Cardiac muscle cell (in vitro differentiated cells and primary cell): Measurements from ENCODE around the gene STMN1. TPM values are rescaled to one million over a fixed set of nuclear protein-coding genes. Genes with fewer than 3 reads are reported as not detected.

Experiments used
- DNase-seq, 2 donors: peaks; one replicate each; pipeline versions ENCODE4 v3.0.0 to v3.0.0-alpha.2; 2010 to 2017; ENCODE audit warnings: low read depth in 1 of 2, low spot score in 1 of 2
- H3K27ac ChIP-seq: fragments of 200-600 bp; sonication (generic); 2 replicates; pipeline ENCODE4 v1.5.1; 2016
- H3K27me3 ChIP-seq: fragments of 200-600 bp; sonication (generic); 2 replicates; pipeline ENCODE4 v1.6.0; 2016; ENCODE audit warnings: control low read depth
- H3K36me3 ChIP-seq: fragments of 200-600 bp; sonication (generic); 2 replicates; pipeline ENCODE4 v1.5.1; 2016; ENCODE audit warnings: control low read depth
- H3K4me1 ChIP-seq: fragments of 200-600 bp; sonication (generic); 2 replicates; pipeline ENCODE4 v1.8.1; 2017; ENCODE audit warnings: low read depth, mild to moderate bottlenecking, mixed run types
- H3K4me3 ChIP-seq: fragments of 200-600 bp; sonication (generic); 2 replicates; pipeline ENCODE4 v1.5.1; 2016; ENCODE audit warnings: mild to moderate bottlenecking
- H3K9me3 ChIP-seq: fragments of 200-600 bp; sonication (generic); 2 replicates; pipeline ENCODE4 v1.5.1; 2017; ENCODE audit warnings: low read depth, mild to moderate bottlenecking, control low read depth
- CTCF ChIP-seq: IDR thresholded peaks from 2 replicates; pipeline ENCODE4 v1.5.1; 2012; ENCODE audit warnings: low read depth, mild to moderate bottlenecking, low read length
- polyA plus RNA-seq: library from polyadenylated mRNA; unstranded; fragments of >200 nt; fragmentation: Nextera tagmentation; extraction: Ambion mirVana; gene quantifications from 2 replicates; pipeline ENCODE4 v1.2.1, GENCODE V29; 2016
- total RNA-seq: library from RNA; depleted of rRNA; stranded (reverse); fragments of >200 nt; gene quantifications from 2 replicates; pipeline ENCODE4 v1.2.3, GENCODE V29; 2016

STMN1 gene
- total and polyA plus RNA-seq, 2 experiments from 2014 or later, result 572 to 943 TPM

DNA sequence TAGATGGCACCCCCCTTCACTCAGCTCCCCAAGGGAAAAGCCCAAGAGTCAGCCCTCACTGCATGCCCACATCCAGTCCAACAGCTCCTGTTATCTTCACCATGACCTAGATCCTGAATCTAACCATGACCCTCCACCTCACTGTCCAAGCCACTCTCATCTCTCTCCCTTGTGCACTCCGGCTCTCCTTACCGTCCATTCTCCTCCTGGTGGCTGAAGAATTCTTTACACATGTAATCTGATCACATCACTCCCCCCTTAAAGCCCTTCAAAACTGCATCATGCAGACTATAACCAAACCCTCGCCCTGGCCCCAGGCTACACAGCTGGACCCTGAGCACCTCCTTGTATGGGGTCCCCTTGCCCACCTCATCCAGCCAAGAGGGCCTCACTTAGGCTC lies 16.7 kb downstream of the STMN1 start:
- H3K27me3 ChIP-seq, result no peaks in the 10 kb centered on the region
- H3K27ac ChIP-seq, result no peak overlapping the region
- H3K4me3 ChIP-seq, result no peak overlapping the region
- TF ChIP-seq CTCF, result peak; percentile 6
- H3K4me1 ChIP-seq, result peaks cover 20% of the 10 kb centered on the region
- DNase-seq, result no peak
- no peaks in the 10 kb centered on the region for H3K36me3 ChIP-seq
- H3K9me3 ChIP-seq, result no peaks in the 10 kb centered on the region

DNA sequence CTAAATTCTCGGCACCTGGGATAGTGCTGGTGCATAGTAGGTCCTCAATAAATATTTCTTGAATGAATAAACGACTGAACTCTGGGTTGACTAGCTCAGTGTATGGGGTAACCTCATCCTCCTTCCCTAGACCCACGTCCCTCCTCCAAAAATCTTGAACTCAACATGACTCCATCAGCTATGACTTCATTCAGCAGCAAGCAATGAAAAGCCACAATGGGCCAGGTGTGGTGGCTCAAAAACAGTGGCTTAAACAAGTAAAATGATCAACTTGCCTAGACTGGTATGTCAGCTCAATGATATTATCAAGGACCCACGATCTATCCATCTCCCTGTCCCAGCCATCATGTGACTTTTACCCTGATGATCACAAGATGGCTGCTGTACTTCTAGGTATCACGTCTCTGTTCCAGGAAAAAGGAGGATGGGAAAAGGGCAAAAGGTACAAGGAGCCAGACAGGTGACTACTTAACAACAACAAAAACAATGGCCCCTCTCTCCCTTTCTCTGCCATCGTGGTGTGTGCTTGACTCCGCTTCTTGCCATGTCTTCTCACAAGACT lies 17.7 kb downstream of the STMN1 start:
- Histone ChIP-seq H3K4me3 (no peak overlapping the region), H3K27me3 (no peaks in the 10 kb centered on the region), H3K9me3 (no peaks in the 10 kb centered on the region), H3K4me1 (peaks cover 20% of the 10 kb centered on the region), H3K36me3 (no peaks in the 10 kb centered on the region), H3K27ac (no peak overlapping the region)
- TF ChIP-seq CTCF, result no peak
- no peak for DNase-seq

DNA sequence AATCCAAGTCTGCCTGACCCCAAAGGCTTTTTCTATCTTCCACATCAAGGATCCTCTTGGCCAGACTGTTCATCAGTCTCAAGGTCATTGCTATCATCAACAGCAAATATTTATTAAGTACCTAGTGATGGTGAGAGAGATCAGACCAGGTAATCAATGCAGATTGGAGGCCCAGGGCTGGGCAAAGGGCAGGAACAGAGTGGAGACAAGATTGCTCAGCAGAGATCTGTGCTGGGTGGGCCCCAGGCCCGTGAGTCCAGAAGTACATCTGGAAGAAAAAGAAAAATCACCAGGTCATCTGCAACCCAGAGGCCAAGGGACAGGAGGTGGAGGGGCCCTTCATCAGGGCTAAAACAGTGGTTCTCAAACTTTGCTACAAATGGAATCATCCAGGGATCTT lies 20.6 kb downstream of the STMN1 start:
- TF ChIP-seq CTCF, result no peak
- Histone ChIP-seq H3K4me3 (no peak overlapping the region), H3K27me3 (no peaks in the 10 kb centered on the region), H3K9me3 (no peaks in the 10 kb centered on the region), H3K4me1 (peaks cover 4% of the 10 kb centered on the region), H3K27ac (no peak overlapping the region), H3K36me3 (no peaks in the 10 kb centered on the region)
- no peak for DNase-seq

DNA sequence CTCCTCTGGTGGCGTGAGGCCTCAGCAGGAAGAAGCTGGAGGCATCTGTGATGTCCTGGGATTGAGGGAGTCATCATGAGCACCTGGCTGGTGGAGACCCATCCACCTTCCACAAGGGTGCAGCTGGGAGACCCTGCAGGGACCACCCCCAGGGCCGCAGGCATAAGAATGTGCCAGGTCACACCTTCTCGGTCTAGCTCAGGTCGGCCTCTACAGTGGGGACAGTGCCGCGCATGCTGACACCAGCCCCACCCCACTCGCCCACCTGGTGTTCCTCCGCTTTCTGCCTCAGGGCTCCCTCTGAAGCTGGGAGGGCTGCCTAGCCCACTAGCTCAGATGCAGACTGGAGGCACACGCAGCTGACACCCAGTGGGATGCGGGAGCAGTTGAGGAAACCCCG lies 25.0 kb downstream of the STMN1 start:
- H3K36me3 ChIP-seq, result no peaks in the 10 kb centered on the region
- no peak for DNase-seq
- H3K27me3 ChIP-seq, result no peaks in the 10 kb centered on the region
- no peak overlapping the region for H3K4me3 ChIP-seq
- H3K9me3 ChIP-seq, result no peaks in the 10 kb centered on the region
- peaks cover 10% of the 10 kb centered on the region for H3K4me1 ChIP-seq
- no peak for TF ChIP-seq CTCF
- no peak overlapping the region for H3K27ac ChIP-seq

DNA sequence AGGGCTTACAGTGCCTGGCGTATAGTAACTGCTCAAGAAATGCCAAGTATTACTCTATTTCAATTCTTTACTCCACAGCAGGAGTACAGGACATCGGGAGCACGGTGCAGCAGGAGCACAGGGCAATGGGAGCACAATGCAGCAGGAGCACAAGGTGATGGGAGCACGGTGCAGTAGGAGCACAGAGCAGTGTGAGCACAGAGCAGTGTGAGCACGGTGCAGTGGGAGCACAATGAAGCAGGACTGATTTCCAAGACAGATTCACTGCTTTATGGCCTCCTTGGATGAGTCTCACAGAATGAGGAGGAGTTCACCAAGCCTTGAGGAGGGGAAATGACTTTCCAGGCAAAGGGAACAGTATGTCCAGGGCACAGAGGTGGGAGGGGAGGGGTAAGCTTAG lies 25.7 kb downstream of the STMN1 start:
- no peak for DNase-seq
- Histone ChIP-seq H3K4me3 (no peak overlapping the region), H3K36me3 (no peaks in the 10 kb centered on the region), H3K4me1 (peaks cover 15% of the 10 kb centered on the region), H3K27me3 (no peaks in the 10 kb centered on the region), H3K9me3 (no peaks in the 10 kb centered on the region), H3K27ac (no peak overlapping the region)
- no peak for TF ChIP-seq CTCF

- no peaks in the 10 kb centered on the region for H3K27me3 ChIP-seq
- no peak overlapping the region for H3K27ac ChIP-seq
- no peak for TF ChIP-seq CTCF
- DNase-seq, result peak in 1 of 2 donors; percentile 82
- peaks cover 19% of the 10 kb centered on the region for H3K4me1 ChIP-seq
- H3K4me3 ChIP-seq, result no peak overlapping the region
- no peaks in the 10 kb centered on the region for H3K36me3 ChIP-seq
- no peaks in the 10 kb centered on the region for H3K9me3 ChIP-seq
Measured at GRCh38 chr1:25879675-25880074, 26.5 kb downstream of the STMN1 start.
